Kidney (tissue), 14 donors: ENCODE measurements around the gene UGT1A10. TPM values are rescaled to one million over a fixed set of nuclear protein-coding genes. Genes with fewer than 3 reads are reported as not detected.

Experiments used
- DNase-seq, 5 donors: peaks; one replicate each; pipeline ENCODE4 v3.0.0-alpha.2; 2013 to 2020
- FAIRE-seq: peaks from 2 replicates; lab custom pipeline; 2012; peaks lifted over from hg19 to GRCh38; lab: Jason Lieb, UNC
- H3K27ac ChIP-seq, 2 donors: one replicate each; pipeline ENCODE4 v1.7.0; 2013; ENCODE audit warnings: low read depth in 2 of 2, low read length in 2 of 2, inconsistent platforms in 1 of 2
- H3K27me3 ChIP-seq: one replicate; pipeline ENCODE4 v1.7.1; 2013; ENCODE audit warnings: low read length, inconsistent platforms; ENCODE audit not compliant: control insufficient read depth, insufficient read depth
- H3K36me3 ChIP-seq, 3 donors: one replicate each; pipeline versions ENCODE4 v1.7.0 to v1.7.1; 2013; ENCODE audit warnings: low read length in 3 of 3, control low read depth in 1 of 3, inconsistent platforms in 1 of 3; ENCODE audit not compliant: insufficient read depth in 3 of 3, control insufficient read depth in 2 of 3
- H3K4me1 ChIP-seq, 3 donors: one replicate each; pipeline versions ENCODE4 v1.7.0 to v1.7.1; 2013; ENCODE audit warnings: low read length in 3 of 3, inconsistent platforms in 1 of 3, low read depth in 1 of 3; ENCODE audit not compliant: control insufficient read depth in 2 of 3, insufficient read depth in 2 of 3
- H3K4me3 ChIP-seq, 3 donors: one replicate each; pipeline versions ENCODE4 v1.7.0 to v1.8.1; 2013; ENCODE audit warnings: low read length in 3 of 3, control low read depth in 1 of 3, inconsistent platforms in 1 of 3
- H3K9ac ChIP-seq, 3 donors: one replicate each; pipeline versions ENCODE4 v1.7.0 to v1.7.1; 2013; ENCODE audit warnings: low read length in 3 of 3, control low read depth in 1 of 3, inconsistent platforms in 1 of 3
- H3K9me3 ChIP-seq, 3 donors: one replicate each; pipeline versions ENCODE4 v1.7.0 to v1.7.1; 2013; ENCODE audit warnings: low read length in 3 of 3, control low read depth in 1 of 3, inconsistent platforms in 1 of 3; ENCODE audit not compliant: control insufficient read depth in 2 of 3, insufficient read depth in 1 of 3
- CTCF ChIP-seq: IDR thresholded peaks from 3 replicates; pipeline ENCODE4 v1.5.1; 2012; ENCODE audit warnings: mild to moderate bottlenecking, moderate library complexity, borderline replicate concordance; ENCODE audit not compliant: insufficient read depth; ENCODE audit errors: extremely low read depth
- intact Hi-C: fragments of 100-400 bp; cut with DNase I; formaldehyde crosslinking; loops from one replicate; pipeline ENCODE4 v1.11.1; 2022
- polyA plus RNA-seq: library from polyadenylated mRNA; stranded (reverse); fragments of 350-450 nt; fragmentation: Illumina TruSeq; extraction: RNeasy Lipid Tissue Mini Kit (QIAGEN cat#74804); gene quantifications from one replicate; pipeline ENCODE4 v1.2.3, GENCODE V29; 2014; ENCODE audit warnings: low read depth, low replicate concordance; ENCODE audit not compliant: insufficient read depth
- total RNA-seq: library from RNA; stranded (reverse); fragmentation: NEBNext Ultra II Directional; extraction: Animal tissue kit (Norgen Biotek cat#: 25700); gene quantifications from one replicate; pipeline ENCODE4 v1.2.1, GENCODE V29; 2021
- donor health status: control.
- donor health status: control.
- donor health status: control.
- donor health status: control.
- donor health status: control.
- donor health status: DM: yes; HTN: yes; CAD: no.
- donor health status: Normal renal cell carcinoma (clear cell type).

UGT1A10 gene
- total and polyA plus RNA-seq, 2 donors from 2014 or later, result 6.6 TPM; not detected in 1

DNA sequence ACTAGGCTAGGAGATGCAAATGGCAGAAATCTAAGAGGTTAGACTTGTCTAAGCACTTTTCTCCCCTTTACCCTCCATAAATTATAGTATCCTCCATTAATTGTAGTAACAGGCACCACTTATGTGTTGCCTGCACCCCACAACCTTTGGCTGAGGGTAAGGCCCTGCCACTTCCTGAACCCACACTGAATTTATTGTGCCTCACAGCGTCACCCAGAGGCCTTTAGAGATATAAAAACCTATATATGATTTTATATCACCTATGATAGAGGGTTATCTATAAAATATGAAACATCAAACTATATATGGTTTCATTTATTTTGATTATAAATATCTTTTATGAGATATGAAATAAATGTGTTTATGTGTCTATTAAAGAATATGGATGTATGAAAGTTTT, 38.1 kb downstream of the UGT1A10 start:
- Histone ChIP-seq H3K9ac (peak overlapping the region in 2 of 3 donors; percentile 10 to 70), H3K4me1 (peaks cover 0 to 7% (median 2%) of the 10 kb centered on the region in 3 donors), H3K36me3 (no peaks in the 10 kb centered on the region), H3K27me3 (no peaks in the 10 kb centered on the region), H3K9me3 (no peaks in the 10 kb centered on the region), H3K27ac (peak overlapping the region in 1 of 2 donors; percentile 72), H3K4me3 (peak overlapping the region in 2 of 3 donors; percentile 61 to 83)
- no peak for TF ChIP-seq CTCF
- FAIRE-seq (no peak), DNase-seq (no peak)
- intact Hi-C loops, result no loop called here

DNA sequence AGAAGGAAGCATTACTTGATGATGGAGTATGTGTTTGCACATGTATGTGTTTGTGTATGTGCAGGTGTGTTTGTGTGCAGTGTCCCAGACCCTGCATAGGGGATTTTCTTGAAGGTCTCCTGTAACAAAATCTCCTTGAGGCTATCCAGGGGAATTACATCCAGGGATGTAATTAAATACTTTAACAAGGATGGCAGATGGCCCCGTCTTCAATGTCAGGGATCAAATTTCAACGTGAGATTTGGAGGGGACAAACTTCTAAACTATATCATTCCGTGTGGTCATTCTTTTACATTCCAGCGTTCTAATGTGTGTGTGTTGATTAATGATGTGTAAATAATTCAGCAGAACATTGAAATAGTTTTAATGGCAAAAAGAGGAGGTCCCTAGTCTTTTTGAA, 38.7 kb downstream of the UGT1A10 start:
- Histone ChIP-seq H3K9me3 (no peaks in the 10 kb centered on the region), H3K4me3 (peak overlapping the region in 2 of 3 donors; percentile 61 to 83), H3K27me3 (no peaks in the 10 kb centered on the region), H3K36me3 (no peaks in the 10 kb centered on the region), H3K27ac (peak overlapping the region in 1 of 2 donors; percentile 16), H3K4me1 (peaks cover 0 to 7% (median 2%) of the 10 kb centered on the region in 3 donors), H3K9ac (peak overlapping the region in 2 of 3 donors; percentile 22 to 62)
- DNase-seq (peak in 2 of 5 donors; percentile 27 to 42), FAIRE-seq (no peak)
- intact Hi-C loops, result no loop called here
- TF ChIP-seq CTCF, result no peak

DNA sequence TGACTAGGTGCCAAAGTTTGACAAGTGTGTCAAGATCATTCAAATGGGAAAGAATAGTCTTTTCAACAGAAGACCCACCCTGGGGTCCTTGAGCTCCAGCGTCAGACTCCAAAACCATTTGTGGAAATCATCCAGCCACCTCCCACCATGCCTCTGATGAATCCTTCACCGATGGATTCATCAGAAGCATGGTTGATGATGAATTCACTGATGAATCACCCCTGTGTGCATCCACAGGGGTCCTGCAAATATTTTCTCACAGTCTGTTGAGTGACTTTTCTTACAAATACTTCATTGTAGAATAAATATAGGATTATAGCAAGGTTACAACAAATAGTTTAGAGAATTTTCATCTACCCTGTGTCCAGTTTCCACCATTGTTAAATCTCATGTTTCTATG, 39.8 kb downstream of the UGT1A10 start:
- no peak for DNase-seq
- H3K4me1 ChIP-seq, result no peaks in the 10 kb centered on the region
- intact Hi-C loops, result no loop called here
- H3K36me3 ChIP-seq, result no peaks in the 10 kb centered on the region
- TF ChIP-seq CTCF, result no peak
- no peak overlapping the region for H3K27ac ChIP-seq
- no peak for FAIRE-seq
- no peaks in the 10 kb centered on the region for H3K27me3 ChIP-seq
- no peak overlapping the region for H3K9ac ChIP-seq
- no peaks in the 10 kb centered on the region for H3K9me3 ChIP-seq
- peak overlapping the region in 2 of 3 donors; percentile 52 to 83 for H3K4me3 ChIP-seq

DNA sequence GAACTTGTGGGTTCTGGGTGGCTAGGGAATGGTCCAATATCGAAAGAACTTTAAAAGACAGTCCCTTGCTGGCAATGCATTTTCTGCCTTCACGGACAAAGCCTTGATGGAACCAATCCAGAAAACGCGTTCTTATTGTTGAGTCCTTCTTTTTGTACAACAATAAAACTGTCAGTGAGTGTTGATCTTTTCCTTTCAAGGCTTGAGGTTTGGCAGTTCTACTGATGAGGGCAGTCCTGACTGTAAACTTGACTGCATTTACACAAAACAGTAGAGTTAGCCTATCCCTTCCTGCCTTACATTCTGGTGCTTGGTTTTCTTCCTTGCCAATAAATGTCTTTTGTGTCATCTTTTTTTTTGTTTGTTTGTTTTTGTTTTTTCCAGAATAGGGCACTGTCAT, 42.9 kb downstream of the UGT1A10 start:
- Histone ChIP-seq H3K9ac (no peak overlapping the region), H3K9me3 (no peaks in the 10 kb centered on the region), H3K27me3 (no peaks in the 10 kb centered on the region), H3K4me3 (peak overlapping the region in 1 of 3 donors; percentile 36), H3K4me1 (no peaks in the 10 kb centered on the region), H3K27ac (no peak overlapping the region), H3K36me3 (no peaks in the 10 kb centered on the region)
- DNase-seq (no peak), FAIRE-seq (no peak)
- no peak for TF ChIP-seq CTCF
- intact Hi-C loops, result no loop called here
